Measurements from ENCODE around the gene CDK5R1. TPM values are rescaled to one million over a fixed set of nuclear protein-coding genes. Genes with fewer than 3 reads are reported as not detected.

Gene CDK5R1
- polyA plus RNA-seq, 1 experiment, result 0.26 TPM

- CTCF ChIA-PET, result interaction anchor here (1.5 kb wide), 2 partner anchors 10 to 375 kb away, joined by 3 read pairs; partner anchors contain the start of gene MYO1D
Measured at GRCh38 chr17:32502013-32502412, 15.2 kb downstream of the CDK5R1 start.

GRCh38 chr17:32502710-32503109 lies 15.9 kb downstream of the CDK5R1 start:
- ChIA-PET CTCF (no interaction called here), POLR2A (no interaction called here)
- no peak for DNase-seq (ENCODE audit: low read depth)
- Histone ChIP-seq H3K27me3 (ENCODE audit: control insufficient read depth, insufficient read depth, low read length) (no peaks in the 10 kb centered on the region), H3K4me3 (ENCODE audit: low read depth, low read length) (no peak overlapping the region), H3K36me3 (ENCODE audit: control insufficient read depth, insufficient read depth, low read length) (no peaks in the 10 kb centered on the region)
- no peak for TF ChIP-seq CTCF (IDR thresholded peaks at IDR 0.05; ENCODE audit: insufficient read depth, low read depth, low read length)

More at GRCh38 chr17:32502013-32502412, 15.2 kb downstream of the CDK5R1 start:
- POLR2A ChIA-PET, result no interaction called here
- Histone ChIP-seq H3K27me3 (ENCODE audit: control insufficient read depth, insufficient read depth, low read length) (no peaks in the 10 kb centered on the region), H3K4me3 (ENCODE audit: low read depth, low read length) (no peak overlapping the region), H3K36me3 (ENCODE audit: control insufficient read depth, insufficient read depth, low read length) (no peaks in the 10 kb centered on the region)
- TF ChIP-seq CTCF (IDR thresholded peaks at IDR 0.05; ENCODE audit: insufficient read depth, low read depth, low read length), result no peak
- no peak for DNase-seq (ENCODE audit: low read depth)

- no peak for DNase-seq (ENCODE audit: low read depth)
- ChIA-PET CTCF (no interaction called here), POLR2A (no interaction called here)
- H3K4me3 ChIP-seq (ENCODE audit: low read depth, low read length), result no peak overlapping the region
- no peaks in the 10 kb centered on the region for H3K36me3 ChIP-seq (ENCODE audit: control insufficient read depth, insufficient read depth, low read length)
- no peak for TF ChIP-seq CTCF (IDR thresholded peaks at IDR 0.05; ENCODE audit: insufficient read depth, low read depth, low read length)
- H3K27me3 ChIP-seq (ENCODE audit: control insufficient read depth, insufficient read depth, low read length), result no peaks in the 10 kb centered on the region
Measured at GRCh38 chr17:32503251-32504165, 16.7 kb downstream of the CDK5R1 start.

GRCh38 chr17:32504166-32504990 lies 17.6 kb downstream of the CDK5R1 start:
- Histone ChIP-seq H3K36me3 (ENCODE audit: control insufficient read depth, insufficient read depth, low read length) (no peaks in the 10 kb centered on the region), H3K27me3 (ENCODE audit: control insufficient read depth, insufficient read depth, low read length) (no peaks in the 10 kb centered on the region), H3K4me3 (ENCODE audit: low read depth, low read length) (no peak overlapping the region)
- CTCF ChIA-PET, result interaction anchor here (0.6 to 1.6 kb wide), 3 partner anchors 13 to 43 kb away, joined by 3 to 5 read pairs (median 4); no protein-coding TSS in a partner anchor
- DNase-seq (ENCODE audit: low read depth), result peak; percentile 31
- POLR2A ChIA-PET, result no interaction called here
- no peak for TF ChIP-seq CTCF (IDR thresholded peaks at IDR 0.05; ENCODE audit: insufficient read depth, low read depth, low read length)

GRCh38 chr17:32508926-32509325 lies 22.1 kb downstream of the CDK5R1 start:
- no peaks in the 10 kb centered on the region for H3K27me3 ChIP-seq (ENCODE audit: control insufficient read depth, insufficient read depth, low read length)
- H3K4me3 ChIP-seq (ENCODE audit: low read depth, low read length), result no peak overlapping the region
- H3K36me3 ChIP-seq (ENCODE audit: control insufficient read depth, insufficient read depth, low read length), result no peaks in the 10 kb centered on the region
- ChIA-PET POLR2A (no interaction called here), CTCF (interaction anchor here (1.1 kb wide), 1 partner anchor 25 kb away, joined by 3 read pairs; no protein-coding TSS in a partner anchor)
- no peak for TF ChIP-seq CTCF (IDR thresholded peaks at IDR 0.05; ENCODE audit: insufficient read depth, low read depth, low read length)
- no peak for DNase-seq (ENCODE audit: low read depth)

Data from BJ (cell line).